ENCODE results near the gene ERCC6L2. TPM values are rescaled to one million over a fixed set of nuclear protein-coding genes. Genes with fewer than 3 reads are reported as not detected.

The ERCC6L2 gene
- total and polyA plus RNA-seq, 2 donors (not counting 3 experiments of a cell fraction or from before 2014, with no cell fraction given) = 4.7 to 31.8 TPM

- no peaks in the 10 kb centered on the region for H3K27me3 ChIP-seq (ENCODE audit: control insufficient read depth in 2 of 2, insufficient read depth in 2 of 2, low read length in 2 of 2)
- CTCF ChIA-PET = interaction anchor here (1.0 to 1.6 kb wide), 8 partner anchors 10 to 152 kb away, joined by 3 to 6 read pairs (median 4); no protein-coding TSS in a partner anchor
These were observed 4.1 kb downstream of the ERCC6L2 start for GRCh38 chr9:95879591-95879990.

GRCh38 chr9:95880021-95880690 is 4.7 kb downstream of the ERCC6L2 start:
- CTCF ChIA-PET = interaction anchor here (1.0 to 1.6 kb wide), 8 partner anchors 9 to 153 kb away, joined by 3 to 6 read pairs (median 4); no protein-coding TSS in a partner anchor
- POLR2A ChIA-PET = no interaction called here
- Histone ChIP-seq H2AFZ (ENCODE audit: low read depth, low read length) (no peak overlapping the region), H3K4me3 (replicated peaks in 1 of 3; ENCODE audit: insufficient read depth in 1 of 3, low read depth in 1 of 3, low read length in 3 of 3) (no peak overlapping the region), H3K27me3 (ENCODE audit: control insufficient read depth in 2 of 2, insufficient read depth in 2 of 2, low read length in 2 of 2) (no peaks in the 10 kb centered on the region), H3K9me1 (replicated peaks; ENCODE audit: control insufficient read depth, extremely low read depth, insufficient read depth, low read length) (no peaks in the 10 kb centered on the region), H3K9ac (replicated peaks; ENCODE audit: extremely low read depth, insufficient read depth, low read length) (peak overlapping the region; percentile 73), H3K4me1 (ENCODE audit: control insufficient read depth, extremely low read depth, insufficient read depth, low read length) (peaks cover 29% of the 10 kb centered on the region), H3K27ac (ENCODE audit: insufficient read depth, low read depth, low read length) (peak overlapping the region; percentile 82), H4K20me1 (replicated peaks; ENCODE audit: control insufficient read depth, extremely low read depth, insufficient read depth, low read length) (no peaks in the 10 kb centered on the region), H3K79me2 (ENCODE audit: control insufficient read depth, insufficient read depth, low read length) (peaks cover 32% of the 10 kb centered on the region), H3K4me2 (ENCODE audit: insufficient read depth, low read length) (peak overlapping the region; percentile 70), H3K9me3 (replicated peaks; ENCODE audit: control insufficient read depth, insufficient read depth, low read length) (no peaks in the 10 kb centered on the region), H3K36me3 (ENCODE audit: control insufficient read depth in 2 of 2, extremely low read depth in 1 of 2, insufficient read depth in 2 of 2, low read length in 2 of 2) (no peaks in the 10 kb centered on the region)
- no TSS peak for BruUV-seq (replicated peaks)
- FAIRE-seq (peak; percentile 28), DNase-seq (ENCODE audit: low read depth, low spot score) (peak; percentile 87)
- dilution Hi-C loops (cut with MboI; ENCODE audit: extremely low pct_ligation_motif_present, low sequenced_read_pairs) = no loop called here
- intact Hi-C loops (cut with micrococcal nuclease) = loop anchor here (1.0 to 5.0 kb wide), 2 partner anchors 57 to 371 kb away; no protein-coding TSS in a partner anchor
- TF ChIP-seq JUN (IDR thresholded peaks at IDR 0.05; ENCODE audit: borderline replicate concordance, insufficient read depth, insufficient read length, low read depth) = peak; percentile 54
- TF ChIP-seq MYC (IDR thresholded peaks at IDR 0.05; ENCODE audit: low read depth, low read length) = no peak
- no peak for TF ChIP-seq POLR2A (IDR thresholded peaks at IDR 0.05; ENCODE audit: low read depth, low read length)
- TF ChIP-seq GATA2 (IDR thresholded peaks at IDR 0.05; ENCODE audit: insufficient read depth, insufficient read length, low read depth, low read length) = no peak

More at GRCh38 chr9:95879591-95879990, 4.1 kb downstream of the ERCC6L2 start:
- Histone ChIP-seq H3K4me2 (ENCODE audit: insufficient read depth, low read length) (peak overlapping the region; percentile 70), H3K4me1 (ENCODE audit: control insufficient read depth, extremely low read depth, insufficient read depth, low read length) (peaks cover 32% of the 10 kb centered on the region), H4K20me1 (replicated peaks; ENCODE audit: control insufficient read depth, extremely low read depth, insufficient read depth, low read length) (no peaks in the 10 kb centered on the region), H3K36me3 (ENCODE audit: control insufficient read depth in 2 of 2, extremely low read depth in 1 of 2, insufficient read depth in 2 of 2, low read length in 2 of 2) (no peaks in the 10 kb centered on the region), H3K9me3 (replicated peaks; ENCODE audit: control insufficient read depth, insufficient read depth, low read length) (no peaks in the 10 kb centered on the region), H2AFZ (ENCODE audit: low read depth, low read length) (no peak overlapping the region), H3K27ac (ENCODE audit: insufficient read depth, low read depth, low read length) (peak overlapping the region; percentile 82), H3K9me1 (replicated peaks; ENCODE audit: control insufficient read depth, extremely low read depth, insufficient read depth, low read length) (no peaks in the 10 kb centered on the region), H3K79me2 (ENCODE audit: control insufficient read depth, insufficient read depth, low read length) (peaks cover 29% of the 10 kb centered on the region), H3K4me3 (replicated peaks in 1 of 3; ENCODE audit: insufficient read depth in 1 of 3, low read depth in 1 of 3, low read length in 3 of 3) (no peak overlapping the region), H3K9ac (replicated peaks; ENCODE audit: extremely low read depth, insufficient read depth, low read length) (peak overlapping the region; percentile 73)
- no TSS peak for BruUV-seq (replicated peaks)
- POLR2A ChIA-PET = no interaction called here
- DNase-seq (ENCODE audit: low read depth, low spot score) (peak; percentile 73), FAIRE-seq (no peak)
- dilution Hi-C loops (cut with MboI; ENCODE audit: extremely low pct_ligation_motif_present, low sequenced_read_pairs) = no loop called here
- intact Hi-C loops (cut with micrococcal nuclease) = loop anchor here (5.0 to 10.0 kb wide), 4 partner anchors 183 to 695 kb away; no protein-coding TSS in a partner anchor
- TF ChIP-seq JUN (IDR thresholded peaks at IDR 0.05; ENCODE audit: borderline replicate concordance, insufficient read depth, insufficient read length, low read depth) = no peak
- TF ChIP-seq GATA2 (IDR thresholded peaks at IDR 0.05; ENCODE audit: insufficient read depth, insufficient read length, low read depth, low read length) = peak; percentile 33
